ENCODE results near the gene DCAKD. TPM values are rescaled to one million over a fixed set of nuclear protein-coding genes. Genes with fewer than 3 reads are reported as not detected.

The DCAKD gene
- total RNA-seq, 1 experiment from 2014 or later: 48.3 TPM

- no peak overlapping the region for H3K18ac ChIP-seq (ENCODE audit: insufficient read length, low read depth, low read length)
- no peak overlapping the region for H3K27ac ChIP-seq (ENCODE audit: insufficient read length, low read depth, low read length)
Observed at GRCh38 chr17:44977814-44978550, 73.5 kb downstream of the DCAKD start.

More at GRCh38 chr17:44977814-44978550, 73.5 kb downstream of the DCAKD start:
- Histone ChIP-seq H2BK15ac (ENCODE audit: low read depth, low read length) (no peak overlapping the region), H3K4me1 (ENCODE audit: insufficient read depth, low read length) (no peaks in the 10 kb centered on the region; the same call in 1 of the 2 replicates), H2BK5ac (ENCODE audit: insufficient read length, low read length) (no peak overlapping the region), H3K56ac (ENCODE audit: insufficient read length, low read depth, low read length) (no peak overlapping the region), H3K9ac (ENCODE audit: extremely low read depth, insufficient read length, low read length) (no peak overlapping the region), H3K23ac (ENCODE audit: insufficient read length, low read depth, low read length) (no peak overlapping the region), H3T11ph (ENCODE audit: low read length) (no peak overlapping the region), H3K14ac (ENCODE audit: insufficient read depth, low read length) (no peak overlapping the region), H3K4ac (ENCODE audit: low read depth, low read length) (no peak overlapping the region), H2BK120ac (ENCODE audit: low read depth, low read length, poor library complexity, severe bottlenecking) (no peak overlapping the region), H3K27me3 (ENCODE audit: insufficient read depth, low read length) (no peaks in the 10 kb centered on the region), H3K23me2 (ENCODE audit: insufficient read length, low read depth, low read length, poor library complexity, severe bottlenecking) (no peaks in the 10 kb centered on the region), H4K91ac (ENCODE audit: insufficient read length, low read depth, low read length) (no peak overlapping the region), H3K79me2 (ENCODE audit: insufficient read depth, low read length) (no peaks in the 10 kb centered on the region), H3K79me1 (ENCODE audit: insufficient read depth, low read depth, low read length, poor library complexity, severe bottlenecking) (no peaks in the 10 kb centered on the region), H2AK5ac (ENCODE audit: insufficient read length, low read length) (no peak overlapping the region), H2BK12ac (ENCODE audit: insufficient read length, low read depth, low read length) (no peak overlapping the region), H4K5ac (ENCODE audit: insufficient read length, low read depth, low read length) (no peak overlapping the region), H3K4me2 (ENCODE audit: insufficient read depth, insufficient read length, low read length) (no peak overlapping the region), H4K20me1 (ENCODE audit: control insufficient read depth, insufficient read depth, insufficient read length) (no peaks in the 10 kb centered on the region), H3K9me3 (ENCODE audit: control insufficient read depth, low read depth, low read length) (no peaks in the 10 kb centered on the region), H2AFZ (ENCODE audit: low read length) (no peak overlapping the region), H4K8ac (replicated peaks; ENCODE audit: insufficient read length, low read depth, low read length) (no peak overlapping the region), H2BK20ac (ENCODE audit: low read depth, low read length, poor library complexity, severe bottlenecking) (no peak overlapping the region)
- Mint-ChIP-seq H3K27ac (no peak overlapping the region), H3K4me1 (peaks cover 9 to 40% of the 10 kb centered on the region in 2 experiments), H3K27me3 (ENCODE audit: low read depth) (peaks cover 56% of the 10 kb centered on the region), H3K36me3 (ENCODE audit: insufficient read depth in 1 of 3, low read depth in 3 of 3) (no peaks in the 10 kb centered on the region), H3K9me3 (peaks cover 0 to 2% of the 10 kb centered on the region in 2 experiments; a peak in 1 of 5 replicates), H3K4me3 (no peak overlapping the region; a peak in 1 of 5 replicates)
- no CpG with 5 or more reads among the region's 7 CpGs for WGBS (ENCODE audit: extremely low coverage, insufficient read length, low lambda C conversion rate)
- TF ChIP-seq, protein P1, sequence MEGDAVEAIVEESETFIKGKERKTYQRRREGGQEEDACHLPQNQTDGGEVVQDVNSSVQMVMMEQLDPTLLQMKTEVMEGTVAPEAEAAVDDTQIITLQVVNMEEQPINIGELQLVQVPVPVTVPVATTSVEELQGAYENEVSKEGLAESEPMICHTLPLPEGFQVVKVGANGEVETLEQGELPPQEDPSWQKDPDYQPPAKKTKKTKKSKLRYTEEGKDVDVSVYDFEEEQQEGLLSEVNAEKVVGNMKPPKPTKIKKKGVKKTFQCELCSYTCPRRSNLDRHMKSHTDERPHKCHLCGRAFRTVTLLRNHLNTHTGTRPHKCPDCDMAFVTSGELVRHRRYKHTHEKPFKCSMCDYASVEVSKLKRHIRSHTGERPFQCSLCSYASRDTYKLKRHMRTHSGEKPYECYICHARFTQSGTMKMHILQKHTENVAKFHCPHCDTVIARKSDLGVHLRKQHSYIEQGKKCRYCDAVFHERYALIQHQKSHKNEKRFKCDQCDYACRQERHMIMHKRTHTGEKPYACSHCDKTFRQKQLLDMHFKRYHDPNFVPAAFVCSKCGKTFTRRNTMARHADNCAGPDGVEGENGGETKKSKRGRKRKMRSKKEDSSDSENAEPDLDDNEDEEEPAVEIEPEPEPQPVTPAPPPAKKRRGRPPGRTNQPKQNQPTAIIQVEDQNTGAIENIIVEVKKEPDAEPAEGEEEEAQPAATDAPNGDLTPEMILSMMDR (conservative IDR thresholded peaks at IDR 0.05): 0 out of 3 replicates have a peak, but pooled peaks have one; percentile 18
- no peak for DNase-seq

Data from H9 (cell line).